Hepatocyte (in vitro differentiated cells): ENCODE data around the gene FNDC3B.

Source experiments
- EZH2 ChIP-seq: fragments of 200-600 bp; sonication (generic); IDR thresholded peaks from 2 replicates; pipeline ENCODE4 v1.6.1; 2016; ENCODE audit warnings: antibody characterized with exemption, mild to moderate bottlenecking, borderline replicate concordance
- EZH2phosphoT487 ChIP-seq: fragments of 200-600 bp; sonication (generic); IDR thresholded peaks from one replicate; pipeline ENCODE4 v1.6.1; 2018; ENCODE audit warnings: antibody characterized with exemption, mild to moderate bottlenecking, low read depth, moderate library complexity; ENCODE audit not compliant: unreplicated experiment, severe bottlenecking
- TF ChIP-seq, protein P1 (sequence below): fragments of 200-600 bp; sonication (generic); IDR thresholded peaks from 2 replicates; pipeline ENCODE4 v1.5.1; 2016; ENCODE audit warnings: antibody characterized with exemption, mild to moderate bottlenecking; ENCODE audit not compliant: poor library complexity

GRCh38 chr3:172084871-172085556 is 45.6 kb downstream of the FNDC3B start:
- TF ChIP-seq, protein P1, sequence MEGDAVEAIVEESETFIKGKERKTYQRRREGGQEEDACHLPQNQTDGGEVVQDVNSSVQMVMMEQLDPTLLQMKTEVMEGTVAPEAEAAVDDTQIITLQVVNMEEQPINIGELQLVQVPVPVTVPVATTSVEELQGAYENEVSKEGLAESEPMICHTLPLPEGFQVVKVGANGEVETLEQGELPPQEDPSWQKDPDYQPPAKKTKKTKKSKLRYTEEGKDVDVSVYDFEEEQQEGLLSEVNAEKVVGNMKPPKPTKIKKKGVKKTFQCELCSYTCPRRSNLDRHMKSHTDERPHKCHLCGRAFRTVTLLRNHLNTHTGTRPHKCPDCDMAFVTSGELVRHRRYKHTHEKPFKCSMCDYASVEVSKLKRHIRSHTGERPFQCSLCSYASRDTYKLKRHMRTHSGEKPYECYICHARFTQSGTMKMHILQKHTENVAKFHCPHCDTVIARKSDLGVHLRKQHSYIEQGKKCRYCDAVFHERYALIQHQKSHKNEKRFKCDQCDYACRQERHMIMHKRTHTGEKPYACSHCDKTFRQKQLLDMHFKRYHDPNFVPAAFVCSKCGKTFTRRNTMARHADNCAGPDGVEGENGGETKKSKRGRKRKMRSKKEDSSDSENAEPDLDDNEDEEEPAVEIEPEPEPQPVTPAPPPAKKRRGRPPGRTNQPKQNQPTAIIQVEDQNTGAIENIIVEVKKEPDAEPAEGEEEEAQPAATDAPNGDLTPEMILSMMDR: no peak
- TF ChIP-seq EZH2: no peak
- TF ChIP-seq EZH2phosphoT487: no peak
